Retinal pigment epithelial cell (primary cell): ENCODE data around the gene MGAT3.

ENCODE experiments used
- DNase-seq: peaks from one replicate; pipeline ENCODE4 v3.0.0-alpha.2; 2010; ENCODE audit warnings: low read depth
- H3K4me3 ChIP-seq: 2 replicates; pipeline ENCODE4 v1.5.1; 2011; ENCODE audit warnings: mild to moderate bottlenecking, low read length, control low read depth, moderate library complexity
- TF ChIP-seq, protein P1 (sequence below): conservative IDR thresholded peaks from 2 replicates; pipeline ENCODE4 v1.5.1; 2011; ENCODE audit warnings: low read depth, low read length, control low read depth, inconsistent platforms

The MGAT3 gene

DNA sequence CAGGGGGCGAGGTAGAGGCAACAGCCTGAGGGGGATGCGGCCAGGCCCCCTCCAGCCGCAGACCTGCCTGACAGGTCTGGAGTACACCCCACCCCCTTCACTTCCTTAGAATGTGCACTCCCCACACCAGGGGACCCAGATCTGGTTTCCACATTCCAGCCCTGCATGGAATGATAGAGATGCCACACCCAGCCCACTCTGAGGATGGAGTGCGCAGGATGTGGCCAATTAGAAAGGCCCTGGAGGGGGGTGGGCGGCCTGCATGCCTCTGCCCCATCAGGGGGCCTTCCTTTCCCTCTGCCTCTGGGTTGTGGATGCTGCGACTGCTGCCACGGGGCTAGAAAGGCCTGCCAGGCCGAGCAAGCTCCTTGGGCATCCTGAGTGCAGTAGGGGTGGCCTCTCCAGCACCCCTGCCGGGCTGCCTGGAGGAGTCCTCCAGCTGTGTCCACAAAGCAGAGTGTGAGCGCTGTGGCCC lies 28.2 kb upstream of the MGAT3 start:
- no peak overlapping the region for H3K4me3 ChIP-seq
- TF ChIP-seq, protein P1, sequence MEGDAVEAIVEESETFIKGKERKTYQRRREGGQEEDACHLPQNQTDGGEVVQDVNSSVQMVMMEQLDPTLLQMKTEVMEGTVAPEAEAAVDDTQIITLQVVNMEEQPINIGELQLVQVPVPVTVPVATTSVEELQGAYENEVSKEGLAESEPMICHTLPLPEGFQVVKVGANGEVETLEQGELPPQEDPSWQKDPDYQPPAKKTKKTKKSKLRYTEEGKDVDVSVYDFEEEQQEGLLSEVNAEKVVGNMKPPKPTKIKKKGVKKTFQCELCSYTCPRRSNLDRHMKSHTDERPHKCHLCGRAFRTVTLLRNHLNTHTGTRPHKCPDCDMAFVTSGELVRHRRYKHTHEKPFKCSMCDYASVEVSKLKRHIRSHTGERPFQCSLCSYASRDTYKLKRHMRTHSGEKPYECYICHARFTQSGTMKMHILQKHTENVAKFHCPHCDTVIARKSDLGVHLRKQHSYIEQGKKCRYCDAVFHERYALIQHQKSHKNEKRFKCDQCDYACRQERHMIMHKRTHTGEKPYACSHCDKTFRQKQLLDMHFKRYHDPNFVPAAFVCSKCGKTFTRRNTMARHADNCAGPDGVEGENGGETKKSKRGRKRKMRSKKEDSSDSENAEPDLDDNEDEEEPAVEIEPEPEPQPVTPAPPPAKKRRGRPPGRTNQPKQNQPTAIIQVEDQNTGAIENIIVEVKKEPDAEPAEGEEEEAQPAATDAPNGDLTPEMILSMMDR: no peak
- DNase-seq: no peak

DNA sequence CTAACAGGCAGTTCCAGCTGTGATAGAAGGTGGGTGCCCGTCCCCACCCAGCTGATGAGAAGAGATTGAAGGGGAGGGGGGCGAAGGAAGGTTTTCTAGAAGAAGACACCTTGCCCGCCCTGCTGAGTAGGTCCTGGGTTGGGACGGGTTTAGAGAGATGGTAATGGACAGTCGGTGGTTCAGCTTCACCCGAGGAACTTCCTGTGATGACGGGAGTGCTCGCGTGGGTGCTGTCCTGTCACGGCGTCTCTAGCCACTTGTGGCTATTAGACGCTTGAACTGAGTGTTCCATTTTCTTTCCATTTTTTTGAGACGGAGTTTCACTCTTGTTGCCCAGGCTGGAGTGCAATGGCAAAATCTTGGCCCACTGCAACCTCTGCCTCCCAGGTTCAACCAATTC lies 27.6 kb upstream of the MGAT3 start:
- TF ChIP-seq, protein P1: no peak
- H3K4me3 ChIP-seq: no peak overlapping the region
- DNase-seq: no peak

DNA sequence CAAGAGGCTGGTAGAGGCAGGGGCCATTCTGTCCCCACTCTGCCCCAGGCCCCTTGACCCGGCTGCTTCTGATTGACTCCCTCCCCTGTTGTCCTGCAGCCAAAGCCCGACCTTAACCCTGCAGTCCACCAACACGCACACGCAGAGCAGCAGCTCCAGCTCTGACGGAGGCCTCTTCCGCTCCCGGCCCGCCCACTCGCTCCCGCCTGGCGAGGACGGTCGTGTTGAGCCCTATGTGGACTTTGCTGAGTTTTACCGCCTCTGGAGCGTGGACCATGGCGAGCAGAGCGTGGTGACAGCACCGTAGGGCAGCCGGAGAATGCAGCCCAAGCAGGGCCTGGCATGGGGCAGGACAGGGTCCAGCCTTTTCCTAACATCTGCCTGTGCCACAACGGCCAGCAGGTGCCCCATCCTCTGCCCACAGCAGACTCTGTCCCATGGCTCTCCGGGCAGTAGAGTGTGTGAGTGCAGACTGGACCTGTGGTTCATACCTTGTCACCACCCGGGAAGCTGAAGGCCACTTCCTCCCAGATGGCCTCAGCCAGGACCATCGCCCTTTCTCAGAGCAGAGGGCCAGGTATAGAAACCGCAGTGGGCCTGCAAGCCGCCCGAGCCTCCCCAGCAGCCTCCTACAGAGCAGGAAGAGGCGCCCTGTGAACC lies 26.8 kb upstream of the MGAT3 start:
- H3K4me3 ChIP-seq: no peak overlapping the region
- DNase-seq: no peak
- TF ChIP-seq, protein P1: no peak

DNA sequence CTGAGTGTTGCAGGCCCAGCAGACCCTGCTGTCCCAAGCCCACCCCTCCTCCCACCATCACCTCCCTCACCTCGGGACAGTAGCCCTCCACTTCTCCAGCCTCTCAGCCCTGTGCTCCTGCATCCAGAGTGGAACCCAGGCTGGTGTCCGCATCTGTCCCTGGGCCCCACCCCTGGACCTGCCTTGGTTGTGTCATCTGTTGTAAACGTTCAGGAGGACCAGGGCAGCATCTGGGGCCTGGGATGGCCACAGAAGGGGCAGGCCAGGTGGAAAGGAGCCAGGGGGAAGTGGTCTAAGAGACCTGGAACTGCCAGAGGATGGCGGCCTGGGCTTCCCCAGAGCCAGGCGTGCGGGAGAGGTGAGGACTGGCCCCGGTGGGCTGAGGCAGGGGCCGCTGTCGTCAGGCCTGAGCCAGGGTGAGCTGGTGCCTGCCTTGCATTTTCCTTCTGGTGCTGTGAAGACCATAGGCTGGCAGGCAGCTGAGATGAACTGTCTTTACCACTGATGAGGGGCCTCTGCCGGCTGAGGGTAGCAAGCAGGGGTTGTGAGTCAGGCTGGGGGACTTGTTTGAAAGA lies 26.1 kb upstream of the MGAT3 start:
- TF ChIP-seq, protein P1: no peak
- H3K4me3 ChIP-seq: no peak overlapping the region
- DNase-seq: no peak

DNA sequence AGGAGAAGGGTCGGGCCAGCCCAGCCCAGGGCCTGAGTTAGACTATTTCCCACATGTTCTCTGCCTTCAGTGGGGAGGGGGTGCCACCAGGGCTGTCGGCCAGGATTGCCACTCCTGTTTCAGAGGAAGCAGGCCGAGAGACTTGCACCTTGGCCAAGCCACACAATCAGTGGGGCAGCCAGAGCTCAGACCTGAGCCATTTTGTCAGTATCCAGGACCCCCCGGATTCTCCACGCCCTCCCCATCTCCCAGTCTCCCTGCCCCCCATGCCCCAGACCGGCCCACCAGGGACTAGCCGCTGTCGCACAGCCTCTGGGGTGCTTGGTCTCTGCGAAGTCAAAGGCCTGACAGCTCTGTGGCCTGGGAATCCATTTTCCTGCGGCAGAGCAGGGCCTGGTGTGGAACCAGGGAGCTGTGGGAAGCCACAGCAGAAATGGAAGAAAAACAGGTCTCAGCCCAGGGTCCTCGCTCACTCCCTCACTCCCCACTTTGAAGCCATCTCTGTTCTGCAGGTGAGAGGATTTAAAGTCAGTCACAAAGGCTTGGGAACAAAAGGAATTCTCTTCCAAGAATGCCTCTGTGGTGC lies 25.5 kb upstream of the MGAT3 start:
- DNase-seq: no peak
- TF ChIP-seq, protein P1: no peak
- H3K4me3 ChIP-seq: no peak overlapping the region

DNA sequence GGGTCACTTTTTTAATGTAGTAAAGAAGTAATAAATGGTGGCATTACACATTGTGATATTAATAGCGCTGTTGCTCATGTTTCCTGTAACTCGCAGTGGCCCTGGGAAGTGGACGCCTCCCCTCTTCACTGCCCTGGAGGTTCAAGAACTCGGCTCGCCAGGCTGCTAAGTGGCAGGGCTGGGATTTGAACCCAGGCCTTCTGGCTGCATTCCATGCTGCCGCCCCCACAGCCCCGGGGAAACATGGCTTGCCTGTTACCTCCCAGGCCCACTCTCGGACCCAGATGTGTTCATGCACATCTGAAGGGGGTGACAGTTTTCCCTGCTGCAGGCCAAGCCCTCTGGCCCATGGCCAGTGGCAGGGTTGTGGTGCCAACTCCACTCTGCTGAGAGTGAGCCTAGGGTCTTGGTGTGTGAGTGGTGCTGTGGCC lies 25.0 kb upstream of the MGAT3 start:
- H3K4me3 ChIP-seq: no peak overlapping the region
- TF ChIP-seq, protein P1: no peak
- no peak for DNase-seq

DNA sequence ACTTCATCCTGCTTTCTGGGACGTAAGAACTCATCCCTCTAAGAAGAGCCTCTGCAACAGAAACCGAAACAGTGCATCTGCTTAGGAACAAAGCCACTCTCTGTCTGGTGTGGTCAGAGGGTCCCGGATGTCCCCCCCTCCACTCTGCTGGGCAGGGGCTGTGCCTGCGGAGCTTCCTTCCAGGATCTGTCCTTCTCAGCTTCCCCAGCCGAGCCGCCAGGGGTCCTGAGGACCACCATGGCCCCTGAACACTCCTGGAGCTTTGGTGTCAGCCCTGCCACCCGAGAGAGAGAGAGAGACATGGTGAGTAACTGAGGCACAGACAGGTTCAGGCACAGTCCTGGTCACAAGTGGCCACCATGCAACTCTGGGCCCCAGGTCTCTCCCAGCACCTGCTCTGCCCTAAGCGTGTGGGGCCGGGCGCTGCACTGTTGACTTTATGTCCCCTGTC lies 24.4 kb upstream of the MGAT3 start:
- H3K4me3 ChIP-seq: no peak overlapping the region
- TF ChIP-seq, protein P1: no peak
- no peak for DNase-seq
